Middle frontal gyrus (tissue), 1 donor: ENCODE data around the gene IFT88.

Source experiments
- DNase-seq: peaks from one replicate; pipeline ENCODE4 v3.0.0-alpha.2; 2015; ENCODE audit warnings: low spot score; ENCODE audit errors: extremely low spot score

Gene IFT88

GRCh38 chr13:20561741-20562140, 5.2 kb upstream of the IFT88 start:
- no peak for DNase-seq

DNA sequence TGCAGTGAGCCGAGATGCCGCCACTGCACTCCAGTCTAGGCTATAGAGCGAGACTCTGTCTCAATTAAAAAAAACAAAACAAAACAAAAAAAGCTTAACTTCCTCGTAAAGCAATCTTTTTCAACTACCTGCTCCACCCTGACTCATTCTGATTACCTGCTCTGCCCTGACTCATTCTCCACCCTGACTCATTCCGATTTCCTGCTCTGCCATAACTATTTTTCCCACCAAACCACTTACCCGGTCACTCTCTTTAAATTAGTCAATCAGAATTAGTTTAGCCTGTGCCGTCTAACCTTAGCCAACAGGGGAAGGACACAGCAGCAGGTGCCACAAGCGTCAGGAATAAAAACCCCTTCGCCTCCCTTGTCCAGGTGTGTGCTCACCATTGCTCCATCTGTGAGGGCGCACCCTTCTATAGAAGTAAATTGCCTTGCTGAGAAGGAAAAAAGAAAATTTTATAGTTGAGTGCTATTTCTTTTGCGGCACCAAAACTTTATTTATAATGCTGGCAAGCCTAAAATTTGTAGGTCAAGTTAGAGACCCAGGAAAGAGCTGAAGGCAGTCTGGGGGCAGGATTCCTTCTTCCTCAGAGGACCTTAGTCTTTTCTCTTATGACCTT, 1.7 kb upstream of the IFT88 start:
- DNase-seq: no peak

DNA sequence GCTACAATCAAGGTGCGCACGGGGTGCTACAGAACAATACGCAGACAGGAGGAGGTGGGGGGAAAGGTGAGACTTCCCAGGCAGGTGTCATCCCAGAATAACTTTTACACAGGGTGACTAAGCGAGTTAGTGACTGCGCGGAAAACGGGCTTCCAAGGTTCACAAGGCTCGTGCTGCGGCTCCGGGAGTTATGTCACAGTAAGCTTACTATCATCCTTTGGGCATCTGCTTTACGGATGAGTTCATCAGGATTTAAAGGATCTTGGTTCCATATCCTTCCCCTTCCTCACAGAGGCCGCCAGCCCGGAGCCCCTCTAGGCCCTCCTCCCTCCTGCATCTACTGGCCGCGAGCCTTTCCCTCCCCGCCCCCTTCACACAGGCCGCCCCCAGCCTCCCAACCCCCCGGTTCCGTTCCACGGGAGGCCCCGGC, 474 bp upstream of the IFT88 start:
- no peak for DNase-seq

DNA sequence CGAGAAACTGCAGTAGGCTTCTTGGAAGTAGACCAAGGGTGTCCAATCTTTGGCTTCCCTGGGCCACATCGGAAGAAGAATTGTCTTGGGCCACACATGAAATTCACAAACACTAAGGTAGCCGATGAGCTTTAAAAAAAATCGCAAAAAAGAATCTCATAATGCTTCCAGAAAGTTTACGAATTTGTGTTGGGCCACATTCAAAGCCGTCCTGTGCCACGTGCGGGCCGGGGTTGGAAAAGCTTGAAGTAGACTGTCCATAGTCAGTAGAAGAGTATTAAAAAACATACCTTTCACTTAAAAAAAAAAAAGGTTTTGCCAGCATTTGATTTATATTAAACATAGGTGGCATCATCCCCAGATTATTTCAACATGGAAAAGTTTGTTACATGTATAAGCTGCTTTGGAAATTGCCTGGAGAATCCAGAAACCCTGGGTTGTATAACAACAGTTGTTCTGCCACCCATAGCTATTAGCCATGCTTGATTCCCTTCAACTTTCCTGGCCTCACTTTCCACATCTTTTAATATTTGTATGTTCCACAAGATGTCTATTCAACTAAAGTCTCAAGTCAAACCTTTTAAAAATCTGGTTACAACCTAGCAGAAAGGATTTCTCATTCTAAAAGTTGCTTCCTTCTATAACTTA, 1.0 kb downstream of the IFT88 start:
- no peak for DNase-seq

- no peak for DNase-seq
Observed at GRCh38 chr13:20570517-20570916, 3.6 kb downstream of the IFT88 start.

DNA sequence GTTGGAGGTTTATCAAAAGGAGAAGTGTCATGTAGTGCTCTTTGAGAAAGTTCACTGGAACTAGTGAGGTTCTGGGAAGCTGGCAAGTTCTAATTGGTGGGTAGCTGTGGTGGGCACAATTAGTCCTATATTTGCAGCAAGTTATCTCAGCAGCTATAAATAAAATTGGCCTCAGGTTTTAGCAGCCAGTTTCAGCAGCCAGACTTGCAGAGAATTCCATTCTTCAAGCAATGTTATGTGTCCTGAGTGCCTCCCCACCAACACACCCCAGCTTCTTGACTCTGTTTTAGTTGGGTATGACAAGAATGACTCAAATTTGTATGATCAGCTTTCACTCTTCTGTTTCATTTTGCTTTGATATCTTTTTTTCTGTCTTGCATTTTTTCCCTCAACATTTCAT, 4.7 kb downstream of the IFT88 start:
- no peak for DNase-seq

DNA sequence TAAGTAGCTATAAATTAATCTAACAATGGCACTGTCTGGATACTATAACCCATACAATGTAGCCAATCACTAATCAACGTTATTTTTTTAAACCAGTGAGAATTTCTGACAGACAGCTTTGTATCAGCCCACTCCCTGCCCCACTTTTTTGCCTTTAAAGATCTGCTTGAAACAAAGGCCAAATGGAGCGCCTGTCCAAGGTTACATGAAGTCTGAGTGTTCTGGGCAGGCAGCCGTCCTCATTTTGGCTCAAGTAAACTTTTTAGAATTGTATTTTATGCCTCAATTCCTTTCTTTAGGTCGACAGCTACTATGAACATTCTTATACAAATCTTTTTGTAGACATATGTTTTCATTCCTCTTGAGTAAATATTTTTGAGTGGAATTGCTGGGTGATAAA, 6.2 kb downstream of the IFT88 start:
- no peak for DNase-seq

DNA sequence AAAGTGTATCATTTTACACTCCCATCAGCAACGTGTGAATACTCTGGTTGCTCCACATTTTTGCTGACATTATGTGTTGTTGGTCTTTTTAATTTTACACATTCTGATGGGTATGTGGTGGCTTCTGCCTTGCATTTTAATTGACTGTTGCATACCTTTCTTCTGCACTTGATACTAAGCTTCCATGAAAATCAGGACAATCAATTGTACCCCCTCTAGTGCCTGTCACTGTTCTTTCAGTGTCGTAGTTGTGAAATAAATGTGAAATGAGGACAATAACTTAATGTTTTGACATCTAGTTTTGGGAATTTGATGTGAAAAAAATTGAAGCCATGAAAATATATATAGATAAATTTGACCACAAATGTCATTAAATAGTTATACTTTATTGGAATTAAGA, 6.7 kb downstream of the IFT88 start:
- DNase-seq: no peak

DNA sequence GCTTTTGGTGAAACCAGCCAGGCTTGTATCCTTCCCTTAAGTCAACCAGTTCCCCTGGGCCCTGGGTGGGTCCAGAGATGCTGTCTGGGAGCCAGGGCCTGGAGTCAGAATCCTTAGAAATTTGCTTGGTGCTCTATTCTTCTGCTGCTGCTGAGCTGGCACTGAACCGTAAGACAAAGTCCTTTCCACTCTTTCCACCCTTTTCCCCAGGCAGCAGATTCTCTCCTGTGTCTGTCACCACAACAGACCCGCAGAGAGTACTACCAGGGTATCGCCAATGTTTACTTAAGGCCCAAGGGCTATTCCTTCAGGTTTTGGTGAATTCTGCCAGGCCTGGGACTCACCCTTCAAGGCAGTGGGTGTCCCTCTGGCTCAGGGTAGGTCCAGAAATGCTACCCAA, 12.2 kb downstream of the IFT88 start:
- no peak for DNase-seq

DNA sequence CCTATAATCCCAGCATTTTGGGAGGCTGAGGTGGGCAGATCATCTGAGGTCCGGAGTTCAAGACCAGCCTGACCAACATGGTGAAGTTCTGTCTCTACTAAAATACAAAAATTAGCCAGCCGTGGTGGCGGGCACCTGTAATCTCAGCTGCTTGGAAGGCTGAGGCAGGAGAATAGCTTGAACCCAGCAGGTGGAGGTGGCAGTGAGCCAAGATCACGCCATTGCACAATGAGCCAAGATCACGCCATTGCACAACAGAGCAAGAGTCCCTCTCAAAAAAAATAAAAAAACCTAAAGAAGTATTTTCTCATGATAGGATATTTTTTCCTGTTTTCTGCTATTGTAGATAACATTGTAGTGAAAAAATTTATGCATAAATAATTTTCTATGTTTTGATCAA, 13.3 kb downstream of the IFT88 start:
- DNase-seq: no peak

DNA sequence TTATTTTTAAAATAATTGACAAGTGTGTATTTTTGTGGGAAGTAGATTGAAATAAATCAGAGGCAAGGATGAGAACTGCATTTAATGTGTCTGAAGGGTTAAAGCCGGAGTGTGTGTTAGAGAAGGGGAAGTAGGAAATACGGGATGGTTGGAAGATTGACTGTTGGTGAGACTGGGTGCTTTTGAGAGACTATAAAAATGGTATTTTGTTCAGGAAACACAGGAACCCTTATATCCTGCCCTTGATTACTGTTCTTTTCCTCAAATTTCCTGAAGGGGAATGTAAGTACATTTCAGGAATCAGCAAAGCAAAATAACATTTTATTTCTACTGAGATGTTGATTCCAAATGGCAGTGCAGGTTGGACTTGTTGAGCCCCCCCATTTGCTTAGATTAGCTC, 15.1 kb downstream of the IFT88 start:
- no peak for DNase-seq

DNA sequence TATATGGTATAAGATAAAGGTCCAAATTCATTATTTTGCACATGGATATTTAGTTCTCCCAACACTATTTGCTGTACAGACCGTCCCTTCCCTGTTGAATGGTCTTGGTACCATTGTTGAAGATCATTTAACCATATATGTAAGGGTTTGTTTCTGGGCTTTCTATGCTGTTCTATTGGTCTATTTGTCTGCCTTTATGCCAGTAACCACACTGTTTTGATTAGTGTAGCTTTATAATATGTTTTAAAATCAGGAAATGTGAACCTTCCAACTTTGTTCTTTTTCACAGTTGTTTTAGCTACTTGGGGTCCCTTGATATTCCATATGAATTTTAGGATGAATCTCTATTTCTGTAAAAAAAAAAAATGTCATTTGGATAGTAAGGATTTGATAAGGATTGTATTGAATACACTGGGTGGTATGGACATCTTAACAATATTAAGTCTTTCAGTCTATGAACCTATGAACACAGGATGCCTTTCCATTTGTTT, 16.9 kb downstream of the IFT88 start:
- DNase-seq: no peak

- no peak for DNase-seq
Observed at GRCh38 chr13:20585371-20585770, 18.4 kb downstream of the IFT88 start.

- DNase-seq: no peak
Observed at GRCh38 chr13:20588529-20589110, 21.7 kb downstream of the IFT88 start.

DNA sequence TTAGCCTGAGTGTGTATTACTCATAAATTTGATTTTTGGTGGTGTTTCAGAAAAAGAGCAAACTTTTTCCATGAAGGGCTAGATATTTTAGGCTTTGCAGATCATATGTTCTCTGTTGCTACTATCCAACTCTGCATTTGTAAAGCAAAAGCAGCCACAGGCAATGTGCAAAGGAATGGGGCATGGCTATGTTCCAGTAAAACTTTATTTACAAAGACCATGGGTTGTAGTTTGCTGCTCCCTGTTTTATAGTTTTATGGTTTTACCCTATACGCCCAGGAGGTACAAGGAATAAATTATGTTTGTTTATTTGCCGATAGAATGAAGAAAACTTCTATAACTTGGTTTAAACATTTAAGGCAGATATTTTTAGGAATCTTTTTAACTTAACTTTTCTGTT, 23.6 kb downstream of the IFT88 start:
- no peak for DNase-seq

DNA sequence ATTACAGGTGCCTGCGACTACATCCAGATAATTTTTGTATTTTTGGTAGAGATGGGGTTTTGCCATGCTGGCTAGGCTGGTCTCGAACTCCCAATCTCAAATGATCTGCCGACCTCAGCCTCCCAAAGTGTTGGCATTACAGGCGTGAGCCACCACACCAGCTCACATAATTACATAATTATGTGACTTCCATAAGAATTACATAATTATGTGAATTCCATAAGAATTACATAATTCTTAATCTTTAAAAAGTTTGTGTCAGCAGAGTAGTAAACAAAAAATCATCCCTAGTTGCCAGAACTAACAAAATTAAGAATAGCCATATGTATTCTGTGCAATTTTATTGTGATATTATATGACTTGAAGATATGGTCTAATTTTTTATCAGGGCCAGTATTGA, 25.6 kb downstream of the IFT88 start:
- no peak for DNase-seq

DNA sequence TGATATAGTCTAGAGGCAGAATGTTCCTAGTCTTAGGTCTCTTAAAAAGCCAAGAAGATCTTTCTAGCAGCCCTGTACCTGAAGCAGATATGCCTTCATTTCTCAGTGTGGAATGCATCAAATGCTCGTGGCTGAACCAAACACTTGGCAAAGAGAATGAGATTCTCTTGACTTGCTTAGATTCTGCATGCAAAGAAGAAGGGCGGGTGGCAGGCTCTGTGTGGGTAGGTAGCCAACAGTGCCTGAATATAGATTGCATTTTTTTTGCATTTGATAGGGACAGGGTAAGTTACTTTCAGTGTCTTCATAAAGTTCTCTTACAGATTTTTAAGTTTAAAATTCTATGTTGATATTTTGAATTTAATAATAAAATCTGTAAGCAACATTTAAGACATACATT, 27.3 kb downstream of the IFT88 start:
- no peak for DNase-seq

GRCh38 chr13:20607015-20607414, 40.1 kb downstream of the IFT88 start:
- no peak for DNase-seq

DNA sequence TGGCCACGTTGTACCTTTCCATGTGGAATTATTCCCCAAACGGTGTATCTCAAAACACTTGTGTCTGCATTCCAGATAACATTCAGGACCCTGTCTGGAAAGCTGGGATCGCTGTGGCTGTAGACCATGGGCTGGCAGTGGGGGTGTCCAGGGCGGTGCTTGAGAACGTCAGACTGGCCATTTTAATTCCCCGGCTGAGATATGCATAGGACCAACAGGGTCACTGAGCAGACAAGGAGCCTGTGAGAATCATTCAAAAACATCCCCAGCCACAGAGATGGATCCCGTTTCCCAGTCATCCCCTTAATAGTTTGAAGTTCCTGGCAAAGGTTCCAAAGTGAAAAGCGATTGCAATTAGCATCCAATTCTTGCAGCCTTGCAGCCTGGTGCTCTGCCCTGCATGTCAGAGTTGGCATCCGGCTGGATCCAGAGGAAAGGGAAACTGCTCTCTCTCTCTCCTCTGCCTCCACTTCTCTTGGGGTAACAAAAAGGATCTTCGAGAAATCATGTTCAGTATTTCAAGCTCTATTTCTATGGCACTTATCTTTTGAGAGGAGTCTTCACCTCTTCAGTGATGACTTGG, 41.6 kb downstream of the IFT88 start:
- DNase-seq: no peak

DNA sequence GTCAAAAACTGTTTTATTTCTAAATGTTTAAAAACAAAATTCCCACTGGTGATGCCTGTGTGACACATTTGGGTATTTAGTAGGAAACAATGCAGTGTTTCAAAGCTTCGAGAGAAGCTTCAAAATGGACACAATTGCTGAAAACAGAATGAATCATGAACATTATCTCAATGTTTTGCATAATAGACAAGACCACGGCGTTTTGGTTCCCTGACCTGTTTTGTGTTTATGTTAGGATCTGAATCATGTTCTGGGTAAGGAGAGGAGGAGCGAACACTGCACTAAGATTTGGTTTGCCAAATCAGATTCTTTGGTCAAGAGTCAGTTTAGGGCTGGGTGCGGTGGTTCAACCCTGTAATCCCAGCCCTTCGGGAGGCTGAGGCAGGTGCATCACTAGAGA, 42.2 kb downstream of the IFT88 start:
- no peak for DNase-seq

- DNase-seq: no peak
Observed at GRCh38 chr13:20610006-20610405, 43.0 kb downstream of the IFT88 start.

DNA sequence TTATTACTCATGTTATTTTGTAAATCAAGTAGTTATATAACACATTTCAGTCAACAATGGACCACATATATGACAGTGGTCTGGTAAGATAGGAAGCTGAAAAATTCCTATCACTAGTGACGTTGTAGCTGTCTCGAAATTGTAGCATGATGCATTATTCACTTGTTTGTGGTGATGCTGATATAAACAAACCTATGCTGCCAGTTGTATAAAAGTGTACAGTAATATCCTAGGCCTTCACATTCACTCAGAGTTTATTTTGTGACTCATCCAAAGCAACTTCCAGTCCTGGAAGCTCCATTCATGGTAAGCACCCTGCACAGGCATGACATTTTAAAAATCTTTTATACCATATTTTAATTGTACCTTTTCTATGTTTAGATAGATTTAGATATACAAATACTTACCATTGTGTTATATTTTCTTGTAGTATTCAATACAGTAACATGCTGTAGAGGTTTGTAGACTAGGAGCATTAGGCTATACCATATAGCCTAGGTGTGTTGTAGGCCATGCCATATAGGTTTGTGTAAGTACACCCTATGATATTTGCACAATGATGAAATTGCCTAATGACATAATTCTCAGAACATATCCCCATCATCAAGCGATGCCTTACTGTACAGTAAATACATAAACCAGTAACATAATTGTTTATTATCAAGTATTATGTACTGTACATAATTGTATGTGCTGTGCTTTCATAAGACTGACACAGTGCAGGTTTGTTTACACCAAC, 49.3 kb downstream of the IFT88 start:
- DNase-seq: no peak
